ENCODE results near the gene CORO2B.

CORO2B gene

DNA sequence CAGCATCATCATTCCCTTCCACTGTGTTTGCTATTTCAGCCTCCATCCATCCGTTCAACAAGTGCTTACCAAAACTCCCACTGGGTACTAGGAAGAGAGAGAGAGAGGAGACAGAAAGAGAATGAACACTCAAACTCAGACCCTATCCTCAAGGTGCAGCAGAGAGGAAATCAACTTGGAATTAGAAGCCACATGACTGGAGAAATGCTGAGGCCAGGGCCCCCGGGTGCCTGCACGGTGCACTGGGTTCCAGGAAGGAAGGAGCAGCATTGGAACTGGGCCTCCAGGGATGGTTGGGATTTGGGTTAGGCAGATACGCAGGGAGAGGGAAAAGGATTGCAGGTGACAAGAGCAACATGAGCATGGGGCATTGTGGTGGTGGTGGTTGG, 30.0 kb downstream of the CORO2B start:
- no peak for DNase-seq (ENCODE audit: low read depth)

DNA sequence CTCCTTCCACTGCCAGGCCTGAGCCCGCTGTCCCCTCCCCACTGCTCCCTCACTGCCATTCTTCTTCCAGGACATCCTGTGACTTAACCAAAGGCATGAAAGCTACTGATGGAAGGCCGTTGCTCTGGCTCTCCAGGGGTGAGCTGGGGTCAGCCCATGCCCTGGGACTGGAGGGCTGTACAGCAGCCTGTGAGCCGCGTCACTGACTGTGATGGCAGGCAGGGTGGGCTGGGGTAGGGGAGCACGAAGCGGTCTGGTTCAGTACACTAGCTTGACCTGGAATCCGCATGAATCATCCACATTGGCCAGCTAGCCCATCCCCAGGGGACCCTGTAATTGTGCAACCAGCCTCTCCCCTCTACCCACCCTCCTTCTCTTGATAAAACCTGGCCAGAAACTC, 30.8 kb downstream of the CORO2B start:
- no peak for DNase-seq (ENCODE audit: low read depth)

DNA sequence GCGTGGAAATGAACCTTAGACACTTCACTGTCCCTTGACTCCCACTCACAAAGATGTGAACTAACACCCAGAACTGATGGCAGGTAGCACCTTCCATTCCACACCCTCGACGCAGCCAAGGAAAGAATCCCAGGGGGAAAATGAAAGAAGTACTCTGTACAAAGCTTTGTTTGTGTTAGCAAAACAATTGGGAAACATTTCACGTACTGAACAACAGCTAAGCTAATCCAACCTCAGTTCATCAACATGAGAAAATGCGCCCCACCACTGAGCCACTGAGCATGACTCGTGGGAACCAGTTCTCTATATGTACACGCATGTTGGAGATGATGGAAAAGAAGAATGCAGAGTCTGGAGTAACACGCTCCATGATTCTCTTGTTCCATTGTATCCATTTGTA, 32.0 kb downstream of the CORO2B start:
- no peak for DNase-seq (ENCODE audit: low read depth)

DNA sequence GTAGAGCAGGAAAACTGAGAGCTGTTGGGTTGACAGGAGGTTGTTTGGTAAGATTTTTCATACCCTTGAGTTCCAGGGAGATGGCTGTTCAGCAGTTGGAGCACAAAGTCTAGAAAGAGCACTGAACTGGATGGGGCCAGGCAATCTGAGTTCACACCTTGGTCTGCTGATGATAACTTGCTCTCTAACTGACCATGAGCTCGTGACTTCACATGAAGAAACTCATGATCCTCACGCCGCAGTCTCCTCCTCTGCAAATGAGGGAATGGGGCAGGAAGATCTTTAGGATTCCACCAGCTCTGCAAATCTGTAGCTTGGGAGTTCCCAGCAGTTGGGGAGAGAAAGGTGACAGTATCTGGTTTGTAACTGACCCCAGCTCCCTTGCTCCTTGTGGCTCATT, 33.7 kb downstream of the CORO2B start:
- DNase-seq (ENCODE audit: low read depth), result no peak

DNA sequence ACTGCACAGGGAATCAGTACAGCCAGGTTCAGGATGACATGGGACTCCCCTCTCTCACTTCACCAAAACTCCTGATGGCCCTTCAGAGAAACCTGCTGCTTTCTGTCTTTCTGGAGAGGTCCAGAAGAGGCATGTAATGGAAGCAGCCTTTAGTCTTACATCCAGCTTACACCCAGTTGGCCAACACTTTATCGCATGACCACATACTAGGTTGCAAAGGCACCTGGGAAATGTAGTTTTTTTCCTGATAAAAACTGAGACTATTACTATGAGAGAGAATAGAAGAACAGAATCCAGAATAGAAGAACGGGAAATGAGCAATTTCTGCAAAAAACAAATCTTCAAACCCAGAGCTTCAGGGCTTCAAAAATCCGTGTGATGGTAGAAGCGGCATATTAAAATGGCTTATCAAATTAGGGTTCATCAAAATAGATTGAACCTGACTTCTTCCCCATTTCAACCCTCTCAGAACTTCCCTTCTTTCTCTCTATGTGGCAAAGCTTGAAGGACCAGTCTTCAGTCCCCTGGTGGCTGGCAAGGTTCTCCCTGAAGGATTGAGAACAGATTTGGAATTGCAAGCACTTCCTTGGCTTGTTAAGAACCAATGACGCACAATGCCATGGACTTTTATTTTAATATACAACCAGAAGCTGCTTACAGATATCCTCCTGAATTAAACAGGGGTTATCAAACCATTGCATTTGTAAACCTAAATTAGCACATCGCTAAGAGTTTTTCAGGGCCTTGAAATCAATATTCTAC, 34.4 kb downstream of the CORO2B start:
- DNase-seq (ENCODE audit: low read depth), result no peak

DNA sequence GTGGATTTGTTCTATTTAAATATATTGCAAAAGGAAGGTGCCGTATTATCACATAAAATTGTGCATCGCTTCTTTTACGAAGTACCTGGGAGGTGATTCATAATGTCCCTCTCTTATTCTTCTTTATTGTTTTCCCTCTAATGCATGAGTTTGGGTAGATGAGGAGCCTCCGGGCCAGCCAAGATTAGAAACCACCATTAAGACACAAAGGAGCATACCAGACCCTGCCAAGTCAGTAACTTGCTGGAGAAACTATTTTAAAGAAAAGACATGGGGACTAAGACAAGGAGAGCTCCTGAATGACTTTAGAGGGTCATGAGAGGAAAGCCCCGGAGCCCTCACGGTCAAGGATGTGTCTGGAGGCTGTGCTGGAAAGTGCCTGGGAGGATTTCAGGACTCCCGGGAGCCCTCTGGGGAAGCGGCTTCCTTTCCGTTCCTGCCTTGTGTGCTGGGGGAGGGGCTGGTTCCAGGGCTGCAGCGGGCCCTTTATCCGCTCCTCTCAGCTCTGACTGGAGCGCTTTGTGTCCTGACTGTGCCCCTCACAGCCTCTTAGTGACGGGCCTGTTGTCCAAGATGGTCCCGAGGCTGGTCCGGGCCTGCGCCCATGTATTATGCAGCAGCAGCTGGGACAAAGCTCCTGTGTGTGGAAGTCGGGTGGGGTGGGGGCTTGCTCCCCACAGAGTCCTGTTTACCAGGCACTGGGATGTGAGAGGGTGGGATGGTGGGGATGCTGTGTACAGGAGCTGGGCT, 35.7 kb downstream of the CORO2B start:
- DNase-seq (ENCODE audit: low read depth), result no peak

DNA sequence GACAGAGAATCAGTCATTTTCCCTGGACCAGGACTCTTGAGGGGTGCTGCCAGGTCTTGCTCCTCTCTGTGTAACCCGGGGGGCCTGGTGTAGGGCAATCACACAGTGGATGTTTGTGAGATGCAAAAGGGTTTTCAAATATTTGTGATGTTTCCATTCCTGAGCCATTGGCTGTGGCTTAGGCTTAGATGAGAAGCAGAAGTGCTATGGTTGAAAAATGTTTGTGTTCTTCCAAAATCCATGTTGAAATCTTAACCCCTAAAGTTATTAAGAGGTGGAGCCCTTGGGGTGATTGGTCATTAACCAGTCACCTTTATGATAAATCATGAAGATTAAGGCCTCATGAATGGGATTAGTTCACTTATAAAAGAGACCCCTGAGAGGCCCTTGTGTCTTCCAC, 36.5 kb downstream of the CORO2B start:
- no peak for DNase-seq (ENCODE audit: low read depth)

DNA sequence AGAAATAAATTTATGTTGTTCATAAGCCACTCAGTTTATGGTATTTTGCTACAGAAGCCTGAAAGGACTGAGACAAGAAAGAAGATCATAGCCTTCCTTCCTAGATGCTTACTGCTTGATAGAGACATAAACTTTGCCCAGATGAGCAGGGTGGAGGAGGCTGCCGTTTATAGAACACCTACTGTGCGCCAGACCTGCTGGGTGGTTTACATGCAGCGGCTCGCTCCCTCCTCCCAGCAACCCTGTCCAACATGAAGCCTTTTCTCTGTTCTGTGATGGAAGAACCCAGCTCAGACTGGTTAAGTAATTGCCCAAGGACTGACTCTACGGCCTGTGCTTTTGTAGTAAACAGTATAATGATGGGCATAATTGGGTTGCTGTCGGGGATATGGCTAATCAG, 37.0 kb downstream of the CORO2B start:
- DNase-seq (ENCODE audit: low read depth), result no peak

DNA sequence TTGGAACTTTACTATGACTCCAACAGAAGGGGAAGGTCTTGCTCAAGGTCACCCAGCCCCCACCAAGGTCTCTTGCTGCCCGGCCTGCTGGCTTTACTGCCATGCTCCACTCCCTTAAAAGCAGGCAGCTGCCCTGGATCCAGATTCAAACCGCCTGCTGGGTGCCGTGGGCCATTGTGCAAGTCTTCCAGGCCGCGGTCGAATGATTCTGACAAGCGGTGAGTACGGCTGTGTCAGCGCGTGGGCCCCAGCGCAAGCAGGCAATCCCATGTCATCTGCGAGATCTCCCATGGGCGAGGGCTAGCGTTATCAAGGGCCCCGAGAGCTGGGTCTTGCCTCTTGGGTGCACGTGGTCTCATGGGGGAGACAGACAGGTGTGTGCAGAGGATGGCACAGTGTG, 37.6 kb downstream of the CORO2B start:
- DNase-seq (ENCODE audit: low read depth), result no peak

DNA sequence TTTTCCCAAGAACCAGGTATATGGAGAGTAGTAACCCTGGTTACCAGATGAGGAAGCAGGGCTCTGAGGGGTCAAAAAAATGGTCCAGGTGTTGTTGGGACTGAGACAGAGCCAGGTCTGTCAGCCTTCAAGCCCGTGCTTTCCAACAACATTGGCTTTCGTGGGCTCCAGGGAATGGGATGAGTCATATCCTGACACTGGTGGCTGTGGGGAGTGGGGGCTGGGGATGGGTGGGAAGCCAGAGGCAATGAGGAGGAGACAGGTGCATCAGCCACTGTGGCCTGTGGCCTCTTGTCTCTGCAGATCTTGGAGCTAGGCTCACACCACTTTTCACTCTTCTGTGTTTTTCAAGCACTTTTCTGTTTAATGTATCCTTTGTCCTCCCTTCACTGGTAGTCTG, 38.2 kb downstream of the CORO2B start:
- DNase-seq (ENCODE audit: low read depth), result no peak

DNA sequence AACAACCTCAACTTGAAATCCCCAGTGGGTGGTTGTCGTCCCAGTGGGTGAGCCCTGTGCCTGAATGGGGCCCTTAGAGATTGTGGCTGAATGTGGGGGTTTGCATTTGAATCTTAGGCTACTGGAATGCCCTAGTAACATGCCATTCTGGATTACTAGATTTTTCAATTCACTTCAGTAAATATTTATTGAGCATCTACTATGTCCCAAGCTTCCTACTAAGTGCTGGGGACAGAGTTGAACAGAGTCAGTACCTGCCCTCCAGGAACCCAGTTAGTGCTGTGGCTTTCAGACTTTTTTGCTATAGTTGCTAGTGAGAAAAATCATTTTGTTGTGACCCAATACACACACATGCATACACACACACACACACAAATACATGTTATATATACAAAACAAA, 39.0 kb downstream of the CORO2B start:
- no peak for DNase-seq (ENCODE audit: low read depth)

DNA sequence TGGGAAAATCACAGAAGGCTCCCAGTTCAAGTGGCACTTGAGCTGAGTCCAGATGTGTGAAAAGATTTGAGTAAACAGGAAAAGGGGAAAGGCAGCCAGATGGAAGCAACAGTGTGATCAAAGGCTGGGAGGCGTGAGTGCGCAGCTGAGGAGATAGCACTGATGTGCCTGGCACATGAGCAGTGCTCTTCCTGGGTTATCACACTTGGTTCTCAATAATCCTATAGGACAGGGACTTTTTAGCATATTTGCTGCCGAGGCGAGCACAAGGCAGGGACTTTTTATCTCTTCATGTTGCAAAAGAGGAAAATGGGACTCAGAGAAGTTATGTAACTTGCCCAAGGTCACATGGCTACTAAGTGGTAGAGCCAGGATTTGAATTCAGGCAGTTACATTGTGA, 39.6 kb downstream of the CORO2B start:
- DNase-seq (ENCODE audit: low read depth), result no peak

DNA sequence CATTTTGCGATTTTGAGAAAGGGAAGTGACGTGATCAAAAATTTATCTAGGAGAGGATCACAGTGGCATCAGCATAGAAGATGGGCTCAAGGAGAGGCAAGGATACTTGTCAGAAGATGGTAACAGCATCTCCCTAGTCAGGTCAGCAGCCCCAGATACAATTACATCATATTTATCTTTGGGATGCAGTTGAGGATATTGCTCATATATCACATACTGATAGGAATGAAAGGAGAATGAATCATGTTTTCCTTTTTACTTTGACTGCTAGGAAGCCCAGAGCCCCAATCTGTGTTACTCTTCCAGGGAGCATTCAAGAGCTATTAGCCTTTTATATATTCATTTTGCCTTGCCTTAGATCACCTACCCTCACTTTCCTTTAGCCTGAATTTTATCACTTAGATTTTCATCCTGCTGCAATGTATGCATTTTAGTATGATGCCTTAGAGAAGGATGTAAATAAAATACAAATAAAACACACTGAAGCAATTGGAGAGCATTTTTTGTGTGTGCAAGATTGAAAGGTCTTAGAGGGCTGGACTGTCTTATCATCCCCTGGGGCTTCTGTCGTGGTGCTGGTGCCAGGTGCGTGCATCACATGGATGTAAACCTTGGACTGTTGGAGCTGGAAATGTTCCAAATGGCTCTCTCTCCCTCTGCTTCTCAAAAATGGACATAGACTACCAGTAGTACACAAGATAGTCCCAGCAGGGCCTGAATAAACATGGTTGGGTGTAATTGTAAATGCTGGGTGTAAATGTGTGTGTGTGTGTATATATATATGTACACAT, 40.3 kb downstream of the CORO2B start:
- DNase-seq (ENCODE audit: low read depth), result no peak

DNA sequence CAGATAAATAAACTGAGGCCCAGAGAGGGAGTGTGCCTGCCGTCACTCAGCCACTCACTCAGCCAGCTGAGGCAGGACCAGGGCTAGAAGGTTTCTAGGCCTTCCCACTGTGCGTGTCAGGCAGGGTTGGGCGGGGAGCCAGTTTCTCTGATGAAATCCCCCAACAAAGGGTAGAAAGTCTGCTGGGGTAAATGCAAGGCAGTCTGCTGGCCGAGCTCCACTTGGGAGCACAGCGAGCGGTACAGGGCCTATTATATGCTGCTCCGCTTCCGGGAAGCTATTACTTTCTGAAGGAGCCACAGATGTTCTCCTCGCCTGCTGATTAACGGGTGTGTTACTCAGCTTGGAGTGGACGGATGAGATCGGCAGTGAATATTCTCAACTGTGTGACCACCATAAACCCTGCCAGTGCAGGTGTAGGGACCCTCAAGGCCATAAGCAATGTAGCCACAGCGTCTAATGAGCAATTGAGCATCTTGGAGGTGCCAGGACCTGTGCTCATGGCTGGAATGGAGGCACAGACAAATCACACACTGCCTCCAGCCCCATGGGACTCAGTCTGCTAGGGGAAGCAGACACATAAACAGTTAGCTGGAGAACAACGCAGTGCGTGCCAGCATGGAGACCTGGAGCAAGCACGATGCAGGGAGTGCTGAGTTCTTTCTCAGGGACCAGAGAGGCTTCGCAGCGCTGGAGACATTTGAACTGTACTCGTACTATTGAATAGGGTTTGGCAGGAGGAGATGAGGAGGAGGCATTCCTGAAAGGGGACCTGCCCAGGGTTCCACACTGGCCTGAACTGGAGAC, 42.1 kb downstream of the CORO2B start:
- peak; percentile 96 for DNase-seq (ENCODE audit: low read depth)

DNA sequence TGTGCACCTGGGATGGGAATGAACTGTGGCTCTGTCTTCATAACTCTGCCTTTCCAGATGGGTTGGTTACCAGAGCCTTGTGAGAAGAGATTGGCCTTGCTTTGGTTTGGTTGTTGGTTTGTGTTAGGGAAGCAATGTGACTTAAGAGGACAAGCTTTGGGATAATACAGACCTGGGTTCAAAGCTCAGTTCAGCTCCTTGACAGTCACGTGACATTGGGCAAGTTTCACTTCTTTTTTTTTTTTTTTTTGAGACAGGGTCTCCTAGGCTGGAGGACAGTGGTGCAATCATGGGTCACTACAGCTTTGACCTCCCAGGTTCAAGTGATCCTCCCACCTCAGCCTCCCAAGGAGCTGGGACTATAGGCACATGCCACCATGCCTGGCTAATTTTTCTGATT, 42.7 kb downstream of the CORO2B start:
- DNase-seq (ENCODE audit: low read depth), result no peak

DNA sequence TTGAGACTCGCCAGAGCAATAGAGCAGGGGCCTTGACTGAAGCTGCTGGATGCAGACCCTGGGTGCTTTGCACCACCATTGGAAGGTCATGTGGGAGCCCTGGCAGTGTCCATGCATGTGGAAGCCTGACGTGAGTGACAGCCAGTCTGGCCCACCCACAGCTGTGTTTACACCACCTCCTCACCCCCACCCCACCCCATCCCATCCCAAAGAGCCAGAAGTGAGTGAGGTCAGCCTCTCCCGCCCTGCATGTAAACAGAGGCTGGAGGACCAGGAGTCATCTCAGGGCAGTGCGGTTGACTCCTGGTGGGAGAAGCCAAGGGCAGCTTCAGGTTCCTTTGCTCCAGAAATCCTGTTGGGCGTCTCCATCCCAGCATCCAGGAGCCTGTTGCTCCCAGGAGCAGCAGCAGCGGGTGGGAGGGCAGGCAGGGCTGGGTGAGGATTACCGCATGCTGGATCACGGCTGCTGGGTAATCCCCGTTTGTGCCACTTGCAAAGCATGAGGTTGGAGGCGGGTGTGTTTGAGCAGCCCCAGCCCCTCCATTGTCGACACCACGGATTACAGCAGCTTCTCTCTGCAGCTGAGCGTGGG, 44.6 kb downstream of the CORO2B start:
- no peak for DNase-seq (ENCODE audit: low read depth)

DNA sequence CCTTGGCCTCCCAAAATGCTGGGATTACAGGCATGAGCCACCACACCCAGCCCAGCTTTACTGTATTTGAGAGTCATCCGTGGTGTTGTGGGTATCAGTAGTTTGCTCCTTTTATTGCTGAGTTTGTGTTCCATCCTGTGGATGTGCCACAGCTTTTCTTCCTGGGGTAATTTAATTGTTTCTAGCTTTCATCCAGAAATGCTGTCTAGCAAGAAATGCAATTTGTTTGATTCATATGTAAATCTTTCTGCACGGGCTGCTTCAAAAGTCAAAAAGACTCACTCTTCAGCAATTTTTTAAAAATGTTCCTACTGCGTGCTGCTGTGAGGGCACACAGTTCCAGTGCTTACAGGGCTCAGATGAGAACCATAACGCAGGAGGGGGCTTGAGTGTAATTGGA, 47.1 kb downstream of the CORO2B start:
- no peak for DNase-seq (ENCODE audit: low read depth)

DNA sequence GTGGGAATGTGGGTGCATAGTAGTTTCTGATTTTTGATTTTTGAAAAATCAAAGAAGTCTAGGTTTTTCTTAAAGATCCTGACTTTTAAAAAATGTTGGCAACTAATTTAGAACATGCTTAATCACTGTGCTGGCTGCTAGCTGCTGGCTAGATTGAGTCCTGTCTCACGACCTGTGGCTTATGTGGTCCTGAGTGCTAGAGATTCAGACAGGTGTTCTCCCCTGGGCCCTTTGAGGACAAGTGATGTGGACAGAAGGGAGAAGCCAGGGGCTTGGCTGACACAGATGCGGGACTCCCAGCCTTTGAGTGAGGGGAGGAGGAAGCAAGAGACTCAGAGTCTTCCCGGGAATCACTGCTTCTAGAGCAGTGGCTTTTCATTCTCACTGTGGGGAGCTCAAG, 47.5 kb downstream of the CORO2B start:
- no peak for DNase-seq (ENCODE audit: low read depth)

DNA sequence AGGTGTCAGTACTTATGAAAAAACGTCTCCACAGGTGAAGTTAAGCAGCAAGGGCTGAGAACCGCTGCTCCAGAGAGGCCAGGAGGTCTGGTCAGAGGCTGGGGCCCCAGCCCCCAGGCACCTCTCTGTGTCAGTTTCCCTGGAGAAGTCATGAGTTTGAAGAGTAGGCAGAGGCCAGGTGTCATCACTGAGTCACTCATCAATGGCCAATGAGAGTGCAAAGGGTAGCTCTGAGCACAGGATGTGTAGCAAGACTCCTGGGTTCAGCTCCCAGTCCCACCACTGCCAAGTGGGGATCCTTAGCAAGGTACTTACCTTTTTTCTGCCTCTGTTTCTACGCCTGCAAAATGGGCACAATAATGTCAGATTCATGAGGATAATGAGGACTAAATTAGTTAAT, 47.9 kb downstream of the CORO2B start:
- no peak for DNase-seq (ENCODE audit: low read depth)

DNA sequence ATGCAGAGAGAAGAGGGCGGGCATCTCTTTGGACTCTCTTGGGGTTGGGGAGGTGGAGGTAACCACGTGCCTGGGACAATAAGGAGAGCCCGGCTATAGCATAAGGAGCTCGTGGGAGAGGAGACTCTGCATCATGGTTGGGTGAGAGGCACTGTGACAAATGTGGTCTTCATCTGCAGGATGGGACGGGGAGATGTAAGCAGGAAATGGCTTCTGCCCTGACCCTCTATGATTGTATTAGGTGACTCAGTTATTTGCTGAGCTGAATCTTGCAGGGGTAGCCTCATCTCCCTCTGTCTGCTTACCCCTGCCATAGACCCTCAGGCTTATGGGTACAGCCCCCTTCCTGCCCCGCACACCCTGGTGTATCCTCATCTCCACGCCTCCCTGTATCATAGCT, 48.7 kb downstream of the CORO2B start:
- DNase-seq (ENCODE audit: low read depth), result no peak

DNA sequence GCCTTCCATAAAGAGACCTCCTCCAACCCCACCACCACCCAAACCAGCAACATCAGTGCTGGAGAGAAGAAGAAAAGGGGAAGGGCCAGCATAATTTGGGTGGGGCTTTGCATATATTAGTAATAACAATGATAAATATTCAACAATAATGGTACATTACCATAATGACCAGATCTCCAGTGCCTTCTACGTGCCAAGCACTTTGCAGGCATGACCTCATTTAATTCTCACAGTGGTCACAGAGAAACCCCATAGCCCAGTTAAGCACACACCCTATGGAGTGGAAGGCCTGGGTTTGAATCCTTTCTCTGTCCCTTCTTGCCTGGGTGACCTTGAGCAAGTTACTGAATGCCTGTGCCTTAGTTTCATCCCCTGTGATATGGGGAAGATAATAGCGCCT, 49.2 kb downstream of the CORO2B start:
- no peak for DNase-seq (ENCODE audit: low read depth)
